Neuronal stem cell (in vitro differentiated cells): Measurements from ENCODE around the gene RMC1.
"Not testable (repeated sequence)": the region's sequence is repeated elsewhere in the genome, so short reads cannot be mapped to it uniquely, and the experiment has no call there.

ENCODE experiments used
- DNase-seq: peaks from one replicate; pipeline ENCODE4 v3.0.0-alpha.2; 2013; ENCODE audit warnings: low spot score
- H2AFZ ChIP-seq: one replicate; pipeline ENCODE4 v1.6.1; 2013; ENCODE audit warnings: mild to moderate bottlenecking, low read length, inconsistent platforms
- H2AK5ac ChIP-seq: 2 replicates; pipeline ENCODE4 v1.6.1; 2013; ENCODE audit warnings: low read depth, mild to moderate bottlenecking, inconsistent platforms, low read length, moderate library complexity, mixed read lengths
- H2BK120ac ChIP-seq: 2 replicates; pipeline ENCODE4 v1.6.1; 2013; ENCODE audit warnings: low read depth, mild to moderate bottlenecking, inconsistent platforms, low read length, moderate library complexity, mixed read lengths
- H2BK12ac ChIP-seq: one replicate; pipeline ENCODE4 v1.6.1; 2013; ENCODE audit warnings: low read length, inconsistent platforms
- H2BK15ac ChIP-seq: 2 replicates; pipeline ENCODE4 v1.6.1; 2013; ENCODE audit warnings: mild to moderate bottlenecking, low read length, inconsistent platforms, mixed read lengths
- H2BK5ac ChIP-seq: one replicate; pipeline ENCODE4 v1.6.1; 2013; ENCODE audit warnings: inconsistent platforms, mild to moderate bottlenecking, low read length, moderate library complexity
- H3K14ac ChIP-seq: one replicate; pipeline ENCODE4 v1.6.1; 2013; ENCODE audit warnings: low read length, inconsistent platforms
- H3K18ac ChIP-seq: 2 replicates; pipeline ENCODE4 v1.6.1; 2013; ENCODE audit warnings: low read length, inconsistent platforms
- H3K23ac ChIP-seq: 2 replicates; pipeline ENCODE4 v1.6.1; 2013; ENCODE audit warnings: low read depth, mild to moderate bottlenecking, mixed read lengths, low read length, inconsistent platforms; ENCODE audit not compliant: poor library complexity
- H3K27ac ChIP-seq: replicated peaks from 3 replicates; pipeline ENCODE4 v1.5.1; 2013; ENCODE audit warnings: low read length, inconsistent platforms
- H3K27me3 ChIP-seq, 3 experiments: 2 replicates each; pipeline ENCODE4 v1.6.1; 2013; ENCODE audit warnings: low read length in 3 of 3, mild to moderate bottlenecking in 2 of 3, inconsistent platforms in 1 of 3, low read depth in 1 of 3, mixed read lengths in 1 of 3, moderate library complexity in 1 of 3; ENCODE audit not compliant: control insufficient read depth in 3 of 3, insufficient read depth in 3 of 3
- H3K36me3 ChIP-seq, 2 donors: replicated peaks in 1 of 2; 2 replicates each; pipeline ENCODE4 v1.6.1; 2013; ENCODE audit warnings: low read length in 2 of 2; ENCODE audit not compliant: control insufficient read depth in 2 of 2, insufficient read depth in 2 of 2
- H3K4ac ChIP-seq: 2 replicates; pipeline ENCODE4 v1.6.1; 2013; ENCODE audit warnings: inconsistent platforms, mild to moderate bottlenecking, low read length, moderate library complexity
- H3K4me1 ChIP-seq, 2 donors: 1 replicate in 1 of 2; 2 replicates in 1 of 2; pipeline ENCODE4 v1.6.1; 2013; ENCODE audit warnings: low read length in 2 of 2, low read depth in 1 of 2; ENCODE audit not compliant: control insufficient read depth in 2 of 2, insufficient read depth in 1 of 2
- H3K4me2 ChIP-seq: one replicate; pipeline ENCODE4 v1.6.1; 2013; ENCODE audit warnings: mild to moderate bottlenecking, low read length, inconsistent platforms; ENCODE audit not compliant: insufficient read depth, poor library complexity, severe bottlenecking
- H3K4me3 ChIP-seq, 2 donors: 2 replicates each; pipeline ENCODE4 v1.5.1; 2013; ENCODE audit warnings: low read length in 2 of 2, mild to moderate bottlenecking in 2 of 2, inconsistent platforms in 1 of 2, moderate library complexity in 1 of 2
- H3K79me1 ChIP-seq: one replicate; pipeline ENCODE4 v1.6.1; 2013; ENCODE audit warnings: low read depth, mild to moderate bottlenecking, inconsistent platforms, low read length, moderate library complexity
- H3K9ac ChIP-seq: one replicate; pipeline ENCODE4 v1.6.1; 2013; ENCODE audit warnings: mild to moderate bottlenecking, low read depth, low read length, inconsistent platforms; ENCODE audit not compliant: poor library complexity
- H3K9me3 ChIP-seq, 2 donors: replicated peaks in 1 of 2; 2 replicates each; pipeline versions ENCODE3 to v1.6.1; 2013; ENCODE audit warnings: low read length in 2 of 2, mild to moderate bottlenecking in 2 of 2, inconsistent platforms in 1 of 2, low read depth in 1 of 2, mixed read lengths in 1 of 2, moderate library complexity in 1 of 2; ENCODE audit not compliant: control insufficient read depth in 2 of 2, insufficient read depth in 1 of 2
- H4K8ac ChIP-seq: one replicate; pipeline ENCODE4 v1.6.1; 2013; ENCODE audit warnings: low read depth, mild to moderate bottlenecking, inconsistent platforms, low read length, moderate library complexity
- H4K91ac ChIP-seq: one replicate; pipeline ENCODE4 v1.6.1; 2013; ENCODE audit warnings: low read length, low read depth, mild to moderate bottlenecking, inconsistent platforms; ENCODE audit not compliant: poor library complexity
- WGBS, 2 donors: extraction: QIAGEN DNeasy Blood & Tissue Kit; methylation state at CpG; one replicate each; pipeline ENCODE4 v1.1.7; 2013; ENCODE audit warnings: missing lambda C conversion rate in 2 of 2, mixed read lengths in 1 of 2; ENCODE audit not compliant: insufficient read length in 2 of 2, insufficient replicate concordance in 1 of 2; ENCODE audit errors: extremely low coverage in 2 of 2; 5-methylcytosine and 5-hydroxymethylcytosine counted together

RMC1 gene

GRCh38 chr18:23556145-23556780 lies 53.0 kb downstream of the RMC1 start:
- no peak overlapping the region for H3K4me2 ChIP-seq
- no peak overlapping the region for H2AK5ac ChIP-seq
- H3K18ac ChIP-seq: no peak overlapping the region
- H3K9ac ChIP-seq: no peak overlapping the region
- WGBS, 2 donors: no CpG with 5 or more reads among the region's 19 CpGs
- no peaks in the 10 kb centered on the region for H3K9me3 ChIP-seq
- H2BK12ac ChIP-seq: no peak overlapping the region
- H3K4ac ChIP-seq: no peak overlapping the region
- H3K27me3 ChIP-seq: no peaks in the 10 kb centered on the region
- H3K23ac ChIP-seq: no peak overlapping the region
- no peak overlapping the region for H3K27ac ChIP-seq
- no peak overlapping the region for H2BK5ac ChIP-seq
- no peak overlapping the region for H2BK120ac ChIP-seq
- no peak overlapping the region for H2BK15ac ChIP-seq
- H2AFZ ChIP-seq: no peak overlapping the region
- DNase-seq: no peak
- H4K8ac ChIP-seq: no peak overlapping the region
- no peaks in the 10 kb centered on the region for H3K4me1 ChIP-seq
- no peak overlapping the region for H3K4me3 ChIP-seq
- H3K79me1 ChIP-seq: no peaks in the 10 kb centered on the region
- H4K91ac ChIP-seq: no peak overlapping the region
- no peak overlapping the region for H3K14ac ChIP-seq
- H3K36me3 ChIP-seq: peaks cover 46 to 96% of the 10 kb centered on the region in 2 donors

DNA sequence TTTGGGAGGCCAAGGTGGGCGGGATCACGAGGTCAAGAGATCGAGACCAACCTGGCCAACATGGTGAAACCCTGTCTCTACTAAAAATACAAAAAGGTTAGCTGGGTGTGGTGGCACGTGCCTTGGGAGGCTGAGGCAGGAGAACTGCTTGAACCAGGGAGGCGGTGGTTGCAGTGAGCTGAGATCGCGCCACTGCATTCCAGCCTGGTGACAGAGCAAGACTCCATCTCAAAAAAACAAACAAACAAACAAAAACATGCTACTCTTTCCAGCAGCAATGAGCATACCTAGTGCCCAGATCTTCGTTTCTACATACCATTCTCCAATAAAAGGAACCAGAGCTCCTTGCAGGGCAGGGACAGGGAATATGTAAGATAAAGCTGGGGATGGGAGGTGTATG lies 54.2 kb downstream of the RMC1 start:
- WGBS, 2 donors: no CpG with 5 or more reads among the region's 8 CpGs
- not testable (repeated sequence) for H2BK120ac ChIP-seq, H3K27ac ChIP-seq, H3K18ac ChIP-seq, H3K4me1 ChIP-seq, H3K79me1 ChIP-seq, H3K23ac ChIP-seq, DNase-seq, H2AFZ ChIP-seq, H3K14ac ChIP-seq, H4K91ac ChIP-seq, H2BK12ac ChIP-seq, H2BK15ac ChIP-seq, H3K4me2 ChIP-seq, H3K4ac ChIP-seq, H3K9me3 ChIP-seq, H2AK5ac ChIP-seq, H3K27me3 ChIP-seq, H2BK5ac ChIP-seq, H3K9ac ChIP-seq, H3K4me3 ChIP-seq, H4K8ac ChIP-seq
- peaks cover 43 to 93% of the 10 kb centered on the region in 2 donors for H3K36me3 ChIP-seq

GRCh38 chr18:23560186-23560585 lies 56.9 kb downstream of the RMC1 start:
- no peak overlapping the region for H2AK5ac ChIP-seq
- H3K4ac ChIP-seq: no peak overlapping the region
- DNase-seq: no peak
- no peak overlapping the region for H4K91ac ChIP-seq
- no peaks in the 10 kb centered on the region for H3K79me1 ChIP-seq
- H3K23ac ChIP-seq: no peak overlapping the region
- peaks cover 30 to 89% of the 10 kb centered on the region in 2 donors for H3K36me3 ChIP-seq
- no peak overlapping the region for H2BK12ac ChIP-seq
- no peaks in the 10 kb centered on the region for H3K9me3 ChIP-seq
- H2AFZ ChIP-seq: no peak overlapping the region
- no peak overlapping the region for H2BK15ac ChIP-seq
- no peak overlapping the region for H2BK120ac ChIP-seq
- H3K4me3 ChIP-seq: no peak overlapping the region
- no peak overlapping the region for H3K14ac ChIP-seq
- no peak overlapping the region for H3K4me2 ChIP-seq
- H3K27ac ChIP-seq: no peak overlapping the region
- H3K27me3 ChIP-seq: no peaks in the 10 kb centered on the region
- no peak overlapping the region for H4K8ac ChIP-seq
- WGBS, 2 donors: no CpG with 5 or more reads among the region's 4 CpGs
- no peaks in the 10 kb centered on the region for H3K4me1 ChIP-seq
- no peak overlapping the region for H3K9ac ChIP-seq
- no peak overlapping the region for H3K18ac ChIP-seq
- no peak overlapping the region for H2BK5ac ChIP-seq

DNA sequence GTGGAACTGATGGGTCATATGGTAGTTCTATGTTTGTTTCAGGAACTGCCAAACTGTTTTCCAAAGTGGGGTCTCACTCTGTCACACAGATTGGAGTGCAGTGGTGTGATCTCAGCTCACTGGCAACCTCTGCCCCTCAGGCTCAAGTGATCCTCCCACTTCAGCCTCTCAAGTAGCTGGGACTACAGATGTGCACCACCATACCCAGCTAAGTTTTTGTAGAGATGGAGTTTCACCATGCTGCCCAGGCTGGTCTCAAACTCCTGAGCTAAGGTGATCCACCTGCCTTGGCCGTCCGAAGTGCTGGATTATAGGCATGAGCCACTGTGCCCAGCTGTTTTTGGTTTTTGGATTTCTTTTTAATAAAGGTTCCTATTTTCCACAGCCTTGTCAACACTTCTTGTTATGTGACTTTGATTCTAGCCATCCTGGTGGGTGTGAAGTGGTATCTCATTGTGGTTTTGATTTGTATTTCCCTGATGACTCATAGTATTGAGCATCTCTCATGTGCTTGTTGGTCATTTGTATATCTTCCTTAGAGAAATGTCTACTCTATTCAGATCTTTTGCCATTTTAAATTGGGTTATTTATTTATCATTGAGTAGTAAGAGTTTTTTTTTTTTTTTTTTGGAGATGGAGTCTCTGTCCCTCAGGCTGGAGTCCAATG lies 60.2 kb downstream of the RMC1 start:
- Histone ChIP-seq H3K4me1 (no peaks in the 10 kb centered on the region), H2BK12ac (no peak overlapping the region), H3K4me3 (no peak overlapping the region), H3K4me2 (no peak overlapping the region), H3K27ac (no peak overlapping the region), H3K27me3 (no peaks in the 10 kb centered on the region), H3K9me3 (no peaks in the 10 kb centered on the region), H3K4ac (no peak overlapping the region), H2BK120ac (no peak overlapping the region), H3K9ac (no peak overlapping the region), H2BK15ac (no peak overlapping the region), H2AFZ (no peak overlapping the region), H4K91ac (no peak overlapping the region), H2AK5ac (no peak overlapping the region), H2BK5ac (no peak overlapping the region), H3K23ac (no peak overlapping the region), H3K36me3 (peaks cover 17 to 89% of the 10 kb centered on the region in 2 donors), H3K18ac (no peak overlapping the region), H3K79me1 (no peaks in the 10 kb centered on the region), H4K8ac (no peak overlapping the region), H3K14ac (no peak overlapping the region)
- WGBS, 2 donors: no CpG with 5 or more reads among the region's 2 CpGs
- DNase-seq: no peak
